Keratinocyte (primary cell): ENCODE data around the gene BBX. TPM values are rescaled to one million over a fixed set of nuclear protein-coding genes. Genes with fewer than 3 reads are reported as not detected.

Experiments
- DNase-seq: peaks from one replicate; pipeline ENCODE4 v3.0.0-alpha.2; 2011; ENCODE audit warnings: low read depth, missing footprints, low spot score
- FAIRE-seq: peaks from 2 replicates; lab custom pipeline; 2011; peaks lifted over from hg19 to GRCh38; lab: Jason Lieb, UNC
- H2AFZ ChIP-seq: 2 replicates; pipeline ENCODE4 v1.6.0; 2012; ENCODE audit warnings: low read length, control low read depth, inconsistent platforms; ENCODE audit not compliant: control insufficient read depth
- H3K27ac ChIP-seq: 2 replicates; pipeline ENCODE4 v1.5.1; 2011; ENCODE audit warnings: low read length; ENCODE audit not compliant: control insufficient read depth, insufficient read depth
- H3K27me3 ChIP-seq: 3 replicates; pipeline ENCODE4 v1.6.0; 2011; ENCODE audit warnings: low read length; ENCODE audit not compliant: control insufficient read depth, insufficient read depth; ENCODE audit errors: extremely low read depth
- H3K36me3 ChIP-seq, 2 experiments: 2 replicates in 1 of 2; 3 replicates in 1 of 2; pipeline ENCODE4 v1.5.1; 2011; ENCODE audit warnings: low read length in 2 of 2, mild to moderate bottlenecking in 1 of 2; ENCODE audit not compliant: control insufficient read depth in 2 of 2, insufficient read depth in 2 of 2; ENCODE audit errors: extremely low read depth in 1 of 2
- H3K4me1 ChIP-seq: 3 replicates; pipeline ENCODE4 v1.5.1; 2011; ENCODE audit warnings: low read length; ENCODE audit not compliant: control insufficient read depth, insufficient read depth; ENCODE audit errors: extremely low read depth
- H3K4me2 ChIP-seq: 3 replicates; pipeline ENCODE4 v1.6.0; 2011; ENCODE audit warnings: low read depth, low read length; ENCODE audit not compliant: control insufficient read depth, insufficient read depth; ENCODE audit errors: extremely low read depth
- H3K4me3 ChIP-seq, 3 experiments: fragments of 200-600 bp in 1 of 3; sonication (generic) in 1 of 3; 2 replicates in 2 of 3; 3 replicates in 1 of 3; pipeline ENCODE4 v1.5.1; 2011 to 2016; ENCODE audit warnings: low read length in 3 of 3, mild to moderate bottlenecking in 3 of 3, control low read depth in 2 of 3, inconsistent platforms in 1 of 3, low read depth in 1 of 3, mixed read lengths in 1 of 3, mixed run types in 1 of 3, moderate library complexity in 1 of 3; ENCODE audit not compliant: control insufficient read depth in 2 of 3, insufficient read depth in 2 of 3; ENCODE audit errors: extremely low read depth in 1 of 3
- H3K79me2 ChIP-seq: 2 replicates; pipeline ENCODE4 v1.6.0; 2012; ENCODE audit warnings: low read length; ENCODE audit not compliant: control insufficient read depth, insufficient read depth
- H3K9ac ChIP-seq: 3 replicates; pipeline ENCODE4 v1.6.0; 2011; ENCODE audit warnings: low read length; ENCODE audit not compliant: control insufficient read depth, insufficient read depth; ENCODE audit errors: extremely low read depth
- H3K9me1 ChIP-seq: 3 replicates; pipeline ENCODE4 v1.6.0; 2011; ENCODE audit warnings: low read length; ENCODE audit not compliant: control insufficient read depth, insufficient read depth; ENCODE audit errors: extremely low read depth
- H3K9me3 ChIP-seq: 2 replicates; pipeline ENCODE4 v1.5.1; 2012; ENCODE audit warnings: low read depth, low read length; ENCODE audit not compliant: control insufficient read depth
- H4K20me1 ChIP-seq: 3 replicates; pipeline ENCODE4 v1.6.0; 2011; ENCODE audit warnings: low read length; ENCODE audit not compliant: control insufficient read depth, insufficient read depth; ENCODE audit errors: extremely low read depth
- EZH2 ChIP-seq: IDR thresholded peaks from one replicate; pipeline ENCODE4 v1.6.1; 2012; ENCODE audit warnings: inconsistent platforms, mild to moderate bottlenecking, low read length, moderate library complexity
- dilution Hi-C: fragments of 300-500 bp; cut with MboI; formaldehyde crosslinking; loops from one replicate; pipeline ENCODE4 v1.7.0; 2020; ENCODE audit warnings: low sequenced_read_pairs; ENCODE audit not compliant: extremely low pct_ligation_motif_present
- polyA plus RNA-seq, 5 experiments: library from polyadenylated mRNA; depleted of rRNA in 3 of 5; stranded (reverse) in 3 of 5; stranded (forward) in 1 of 5; unstranded in 1 of 5; fragments of >200 nt; gene quantifications; 1 replicate in 1 of 5; 2 replicates in 3 of 5; 3 replicates in 1 of 5; pipeline versions ENCODE4 v1.2.1 to v1.2.3, GENCODE V29; 2011 to 2012; ENCODE audit warnings: missing spikeins in 2 of 5, low read depth in 1 of 5, low replicate concordance in 1 of 5
- TF ChIP-seq, protein P1 (sequence below), 3 experiments: IDR thresholded peaks in 1 of 3; conservative IDR thresholded peaks in 1 of 3; optimal IDR thresholded peaks in 1 of 3; 2 replicates in 2 of 3; 3 replicates in 1 of 3; pipeline versions ENCODE3 to v1.5.1; 2011; ENCODE audit warnings: low read length in 3 of 3, mild to moderate bottlenecking in 3 of 3, moderate library complexity in 2 of 3, control low read depth in 1 of 3, inconsistent platforms in 1 of 3; ENCODE audit not compliant: insufficient read depth in 2 of 3; ENCODE audit errors: extremely low read depth in 1 of 3

BBX gene
- polyA plus RNA-seq, 1 donor (not counting 4 experiments of a cell fraction or from before 2014, with no cell fraction given) = 43.4 TPM

DNA sequence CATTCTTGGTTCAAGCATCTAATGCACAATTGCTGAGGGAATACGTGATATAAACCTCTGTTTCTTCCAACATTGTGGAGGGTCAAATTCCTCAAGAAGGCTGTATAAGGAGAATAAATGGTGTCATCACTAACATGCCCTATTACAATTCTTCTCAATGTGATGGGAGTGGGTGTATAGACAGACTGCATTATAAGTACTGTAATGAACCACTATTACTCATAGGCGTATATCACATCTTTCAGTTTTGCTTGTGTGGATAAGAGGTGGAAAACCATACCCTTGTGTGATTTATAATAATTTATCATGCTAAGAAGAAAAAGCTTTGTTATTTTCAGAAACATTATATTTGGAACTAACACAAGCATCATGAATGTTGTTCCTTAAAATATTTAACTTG, 35.3 kb upstream of the BBX start:
- Histone ChIP-seq H3K27me3 (no peaks in the 10 kb centered on the region), H3K9ac (no peak overlapping the region), H4K20me1 (no peaks in the 10 kb centered on the region), H3K4me2 (no peak overlapping the region), H2AFZ (no peak overlapping the region), H3K9me3 (no peaks in the 10 kb centered on the region), H3K36me3 (no peaks in the 10 kb centered on the region), H3K4me1 (no peaks in the 10 kb centered on the region), H3K79me2 (no peaks in the 10 kb centered on the region), H3K9me1 (no peaks in the 10 kb centered on the region), H3K4me3 (no peak overlapping the region), H3K27ac (no peak overlapping the region)
- TF ChIP-seq, protein P1, sequence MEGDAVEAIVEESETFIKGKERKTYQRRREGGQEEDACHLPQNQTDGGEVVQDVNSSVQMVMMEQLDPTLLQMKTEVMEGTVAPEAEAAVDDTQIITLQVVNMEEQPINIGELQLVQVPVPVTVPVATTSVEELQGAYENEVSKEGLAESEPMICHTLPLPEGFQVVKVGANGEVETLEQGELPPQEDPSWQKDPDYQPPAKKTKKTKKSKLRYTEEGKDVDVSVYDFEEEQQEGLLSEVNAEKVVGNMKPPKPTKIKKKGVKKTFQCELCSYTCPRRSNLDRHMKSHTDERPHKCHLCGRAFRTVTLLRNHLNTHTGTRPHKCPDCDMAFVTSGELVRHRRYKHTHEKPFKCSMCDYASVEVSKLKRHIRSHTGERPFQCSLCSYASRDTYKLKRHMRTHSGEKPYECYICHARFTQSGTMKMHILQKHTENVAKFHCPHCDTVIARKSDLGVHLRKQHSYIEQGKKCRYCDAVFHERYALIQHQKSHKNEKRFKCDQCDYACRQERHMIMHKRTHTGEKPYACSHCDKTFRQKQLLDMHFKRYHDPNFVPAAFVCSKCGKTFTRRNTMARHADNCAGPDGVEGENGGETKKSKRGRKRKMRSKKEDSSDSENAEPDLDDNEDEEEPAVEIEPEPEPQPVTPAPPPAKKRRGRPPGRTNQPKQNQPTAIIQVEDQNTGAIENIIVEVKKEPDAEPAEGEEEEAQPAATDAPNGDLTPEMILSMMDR (optimal IDR thresholded peaks at IDR 0.05 in 1 of 3, IDR thresholded peaks at IDR 0.05 in 1 of 3, conservative IDR thresholded peaks at IDR 0.05 in 1 of 3; ENCODE audit: extremely low read depth in 1 of 3, insufficient read depth in 2 of 3, low read length in 3 of 3) = no peak
- no peak for TF ChIP-seq EZH2
- DNase-seq = no peak
- dilution Hi-C loops = no loop called here
- FAIRE-seq = no peak

DNA sequence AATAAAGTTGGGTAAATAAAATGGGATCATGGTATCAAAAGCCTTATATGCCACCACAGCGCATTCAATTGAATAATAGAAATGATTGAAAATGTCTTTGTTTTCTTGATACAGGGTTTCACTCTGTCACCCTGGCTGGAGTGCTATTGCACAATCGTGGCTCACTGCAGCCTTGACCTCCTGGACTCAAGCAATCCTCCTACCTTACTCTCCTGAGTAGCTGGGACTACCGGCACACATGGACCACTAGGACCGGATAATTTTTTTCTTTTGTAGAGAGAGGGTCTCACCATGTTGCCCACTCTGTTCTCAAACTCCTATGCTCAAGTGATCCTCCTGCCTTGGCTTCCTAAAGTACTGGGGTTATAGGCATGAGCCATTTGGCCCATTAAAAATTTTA, 33.8 kb upstream of the BBX start:
- Histone ChIP-seq H3K79me2 (no peaks in the 10 kb centered on the region), H3K9me1 (no peaks in the 10 kb centered on the region), H3K4me2 (no peak overlapping the region), H3K27ac (no peak overlapping the region), H3K9ac (no peak overlapping the region), H3K27me3 (no peaks in the 10 kb centered on the region), H3K4me3 (no peak overlapping the region), H4K20me1 (no peaks in the 10 kb centered on the region), H3K9me3 (no peaks in the 10 kb centered on the region), H3K36me3 (no peaks in the 10 kb centered on the region), H3K4me1 (no peaks in the 10 kb centered on the region), H2AFZ (no peak overlapping the region)
- DNase-seq (no peak), FAIRE-seq (no peak)
- dilution Hi-C loops = no loop called here
- TF ChIP-seq EZH2 = no peak
- TF ChIP-seq, protein P1 (optimal IDR thresholded peaks at IDR 0.05 in 1 of 3, IDR thresholded peaks at IDR 0.05 in 1 of 3, conservative IDR thresholded peaks at IDR 0.05 in 1 of 3; ENCODE audit: extremely low read depth in 1 of 3, insufficient read depth in 2 of 3, low read length in 3 of 3) = no peak
